HG03521 (cell line): Measurements from ENCODE around the gene ASPG.

Experiments
- ATAC-seq: cut with Tn5 transposase; IDR thresholded peaks from one replicate; pipeline ENCODE4 v1.9.1; 2021; ENCODE audit warnings: mild to moderate bottlenecking, moderate library complexity; ENCODE audit not compliant: unreplicated experiment

The ASPG gene

DNA sequence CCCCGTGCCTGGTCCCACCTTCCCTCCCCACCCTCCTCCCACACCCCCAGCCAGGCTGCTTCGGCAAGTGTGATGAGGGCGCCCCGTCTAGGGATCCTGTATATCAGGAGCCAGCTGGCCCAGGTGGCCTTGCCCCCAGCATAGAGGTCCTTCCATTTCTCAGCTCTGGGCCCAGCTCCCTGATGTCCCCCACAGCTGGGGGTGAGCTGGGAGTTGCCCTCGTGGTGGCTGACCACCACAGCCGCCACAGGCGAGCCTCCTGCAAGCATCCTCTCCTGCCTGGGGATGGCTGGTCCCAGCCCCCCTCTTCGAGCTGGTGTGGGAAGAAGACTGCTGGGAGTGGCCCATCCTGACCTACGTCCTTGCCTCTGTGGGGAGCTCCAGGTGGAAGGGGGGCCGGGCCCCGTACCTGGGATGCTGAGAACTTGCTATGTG, 7.4 kb downstream of the ASPG start:
- ATAC-seq: no peak

DNA sequence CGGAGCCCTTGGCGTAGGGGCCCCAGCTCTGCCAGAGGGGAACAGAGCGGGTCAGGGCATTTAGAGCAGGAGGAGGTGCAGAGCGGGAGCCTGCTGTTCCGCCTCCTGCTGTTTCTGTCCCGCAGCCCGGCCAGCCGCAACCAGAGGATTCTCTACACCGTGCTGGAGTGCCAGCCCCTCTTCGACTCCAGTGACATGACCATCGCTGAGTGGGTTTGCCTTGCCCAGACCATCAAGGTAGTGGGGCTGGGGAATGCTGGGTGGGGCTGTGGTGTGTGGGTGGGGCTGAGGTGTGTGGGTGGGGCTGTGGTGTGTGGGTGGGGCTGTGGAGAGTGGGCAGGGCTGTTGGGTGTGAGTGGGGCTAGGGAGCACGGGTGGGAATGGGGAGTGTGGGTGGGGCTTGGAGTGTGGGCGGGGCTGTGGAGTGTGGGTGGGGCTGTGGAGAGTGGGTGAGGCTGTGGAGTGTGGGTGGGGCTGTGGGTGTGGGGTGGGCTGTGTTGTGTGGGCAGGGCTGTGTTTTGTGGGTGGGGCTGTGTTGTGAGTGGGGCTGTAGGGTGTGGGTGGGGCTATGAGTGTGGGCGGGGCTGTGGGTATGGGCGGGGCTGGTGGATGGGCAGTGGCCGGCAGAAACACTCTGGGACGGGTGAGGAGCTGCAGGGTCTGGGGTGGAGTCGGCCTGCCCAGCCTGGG, 8.0 kb downstream of the ASPG start:
- no peak for ATAC-seq

DNA sequence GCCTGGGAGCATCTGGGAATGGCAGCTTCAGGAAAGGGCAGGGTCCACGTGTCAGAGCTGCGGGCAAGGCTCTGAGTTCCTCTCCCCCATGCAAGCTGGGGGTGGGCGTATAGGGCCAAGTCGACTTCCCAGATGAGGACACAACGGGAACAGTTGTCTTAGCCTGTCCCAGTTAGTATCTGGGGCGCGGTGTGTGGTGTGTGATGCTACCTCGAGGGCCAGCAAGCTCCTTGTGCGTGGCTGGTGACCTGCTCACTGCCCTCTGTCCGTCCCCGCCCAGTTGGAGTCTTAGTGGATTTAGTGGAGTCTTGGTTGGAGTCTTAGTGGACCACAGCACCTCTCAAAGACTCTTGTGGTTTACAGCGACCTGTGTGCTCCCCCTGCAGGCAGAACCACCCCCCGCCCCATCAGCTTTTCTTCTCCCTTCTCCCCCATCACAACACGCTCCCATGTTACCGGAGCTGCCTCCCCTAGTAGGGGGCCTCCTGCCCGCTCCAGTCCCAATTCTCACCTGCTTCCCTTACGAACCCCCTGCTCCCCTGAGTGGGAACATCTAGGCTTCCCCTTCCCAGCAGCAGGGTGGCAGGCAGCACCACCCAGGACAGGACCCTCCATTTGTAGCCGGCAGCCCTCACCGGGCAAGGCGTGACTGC, 8.7 kb downstream of the ASPG start:
- ATAC-seq: no peak

DNA sequence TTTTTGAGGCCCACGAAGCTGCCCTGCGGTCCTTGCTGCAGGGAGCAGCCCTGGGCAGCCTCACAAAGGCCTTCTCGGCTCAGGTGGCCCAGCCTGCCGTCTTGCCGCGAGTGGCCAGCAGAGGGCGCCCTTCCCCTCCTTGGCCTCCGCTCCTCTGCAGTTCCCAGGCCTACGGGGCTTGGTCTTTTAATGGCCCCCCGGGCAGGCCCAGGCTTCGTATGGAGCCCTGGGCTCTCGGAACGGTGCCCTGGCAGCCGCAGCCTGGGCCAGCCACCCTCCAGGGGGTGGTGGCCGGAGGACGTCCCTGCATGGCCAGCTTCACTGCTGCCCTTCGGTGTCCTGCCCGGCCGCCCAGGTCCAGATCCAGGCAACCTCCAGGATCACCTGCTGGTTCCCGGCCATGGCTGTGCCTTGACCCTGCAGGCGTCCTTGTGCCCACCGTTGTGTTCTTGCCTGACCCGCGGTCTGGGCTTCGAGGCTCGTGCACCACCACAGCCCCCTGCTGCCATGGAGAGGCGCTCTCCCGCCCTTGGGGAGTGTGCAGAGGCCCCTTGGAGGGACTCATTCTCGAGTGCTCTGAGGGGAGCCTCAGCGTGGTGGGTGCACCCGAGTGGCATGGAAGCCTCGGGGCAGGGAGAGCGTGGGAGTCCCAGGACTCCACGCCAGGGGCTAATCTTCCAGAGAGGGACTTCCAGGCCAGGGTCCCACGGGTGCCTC, 9.4 kb downstream of the ASPG start:
- ATAC-seq: no peak

DNA sequence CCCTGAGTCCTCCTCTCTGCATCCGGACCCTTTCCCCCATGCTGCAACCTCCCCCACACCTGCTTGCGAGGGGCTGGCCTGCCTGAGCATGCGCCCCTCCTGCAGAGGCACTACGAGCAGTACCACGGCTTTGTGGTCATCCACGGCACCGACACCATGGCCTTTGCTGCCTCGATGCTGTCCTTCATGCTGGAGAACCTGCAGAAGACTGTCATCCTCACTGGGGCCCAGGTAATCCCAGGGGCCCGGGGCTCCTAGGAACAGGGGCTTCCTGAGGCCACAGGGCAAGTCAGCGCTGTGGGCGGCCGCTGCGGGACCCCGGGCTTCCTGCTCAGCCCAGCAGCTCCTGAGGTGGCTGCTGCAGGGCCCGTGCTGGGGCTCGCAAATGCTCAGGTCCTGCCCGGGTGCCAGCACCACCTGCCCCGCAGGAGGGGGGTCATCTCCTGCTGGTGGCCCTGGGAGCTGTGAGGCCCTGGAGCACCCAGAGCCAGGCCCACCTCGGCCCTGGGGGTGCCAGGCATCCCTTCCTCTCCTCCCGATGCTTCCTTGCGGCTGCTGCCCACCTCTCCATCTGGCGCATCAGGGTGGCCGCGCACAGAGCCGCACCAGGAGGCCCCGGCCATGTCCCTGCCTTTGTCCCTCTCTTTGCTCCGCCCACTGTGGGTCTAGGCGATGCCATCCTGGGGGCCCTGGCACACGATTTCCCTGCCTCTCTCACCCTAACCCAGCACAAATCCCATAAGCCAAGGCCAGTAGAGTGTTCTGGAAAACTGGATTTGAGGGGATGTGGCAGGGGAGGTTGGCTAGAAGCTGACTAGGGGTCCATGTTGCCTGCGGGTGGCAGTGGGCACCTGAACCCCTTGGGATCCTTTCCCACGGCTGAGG, 10.2 kb downstream of the ASPG start:
- no peak for ATAC-seq

DNA sequence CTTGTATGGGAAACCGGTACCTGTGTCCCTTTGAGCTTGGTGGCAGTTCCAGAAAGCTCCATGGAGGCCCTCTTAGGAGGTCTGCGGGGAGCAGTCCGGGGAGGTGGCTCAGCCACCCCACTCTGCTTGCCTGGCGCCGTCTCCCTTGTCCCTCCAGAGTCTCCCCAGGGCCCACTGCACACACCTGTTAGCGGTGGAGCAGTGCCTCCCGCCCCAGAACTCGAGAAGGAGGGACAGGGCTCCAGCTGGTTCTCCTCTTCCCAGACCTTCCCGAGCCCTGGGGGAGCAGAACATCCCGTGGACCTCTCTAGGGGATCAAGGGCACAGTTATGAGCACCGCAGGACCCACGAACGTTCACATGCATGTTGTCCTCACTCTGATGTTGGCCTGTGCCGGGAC, 10.8 kb downstream of the ASPG start:
- ATAC-seq: no peak

DNA sequence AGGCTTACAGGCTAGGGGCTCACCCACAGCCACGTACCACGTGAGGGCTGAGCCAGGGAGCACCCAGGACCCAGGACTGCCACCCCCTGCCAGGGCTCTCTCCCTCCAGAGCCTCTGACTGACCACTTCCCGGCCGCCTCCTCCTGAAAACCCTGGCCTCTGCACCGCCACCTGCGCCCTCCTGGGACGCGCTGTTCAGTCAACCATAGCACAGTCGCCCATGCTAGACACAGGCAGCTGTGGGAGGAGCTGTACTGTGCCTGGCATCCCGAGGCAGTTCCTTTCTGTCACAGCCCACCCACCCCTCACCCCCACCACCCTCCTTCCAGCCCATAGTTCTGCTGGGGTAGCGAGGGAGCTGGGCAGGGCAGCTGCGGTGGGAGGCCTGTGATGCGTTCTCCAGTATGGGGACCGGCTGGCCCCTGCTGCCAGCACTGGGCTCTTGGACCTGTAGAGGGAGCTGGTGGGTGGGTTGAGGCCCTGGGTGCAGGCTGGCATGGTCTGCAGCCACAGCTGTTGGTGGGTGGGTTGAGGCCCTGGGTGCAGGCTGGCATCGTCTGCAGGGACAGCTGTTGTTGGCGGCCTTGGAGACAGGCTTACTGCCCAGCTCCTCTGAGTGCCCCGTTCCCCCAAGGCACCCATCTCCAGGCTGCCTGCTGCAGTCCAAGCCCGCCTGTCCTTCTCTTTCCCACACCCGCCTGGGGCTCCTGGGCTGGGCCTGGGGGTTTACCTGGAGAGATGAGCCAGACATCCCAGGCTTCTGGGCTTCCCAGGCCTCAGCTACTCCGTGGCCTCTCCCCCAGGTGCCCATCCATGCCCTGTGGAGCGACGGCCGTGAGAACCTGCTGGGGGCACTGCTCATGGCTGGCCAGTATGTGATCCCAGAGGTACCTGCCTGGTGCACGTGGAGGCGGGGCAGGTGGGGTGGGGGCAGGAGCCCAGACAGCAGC, 11.5 kb downstream of the ASPG start:
- no peak for ATAC-seq

DNA sequence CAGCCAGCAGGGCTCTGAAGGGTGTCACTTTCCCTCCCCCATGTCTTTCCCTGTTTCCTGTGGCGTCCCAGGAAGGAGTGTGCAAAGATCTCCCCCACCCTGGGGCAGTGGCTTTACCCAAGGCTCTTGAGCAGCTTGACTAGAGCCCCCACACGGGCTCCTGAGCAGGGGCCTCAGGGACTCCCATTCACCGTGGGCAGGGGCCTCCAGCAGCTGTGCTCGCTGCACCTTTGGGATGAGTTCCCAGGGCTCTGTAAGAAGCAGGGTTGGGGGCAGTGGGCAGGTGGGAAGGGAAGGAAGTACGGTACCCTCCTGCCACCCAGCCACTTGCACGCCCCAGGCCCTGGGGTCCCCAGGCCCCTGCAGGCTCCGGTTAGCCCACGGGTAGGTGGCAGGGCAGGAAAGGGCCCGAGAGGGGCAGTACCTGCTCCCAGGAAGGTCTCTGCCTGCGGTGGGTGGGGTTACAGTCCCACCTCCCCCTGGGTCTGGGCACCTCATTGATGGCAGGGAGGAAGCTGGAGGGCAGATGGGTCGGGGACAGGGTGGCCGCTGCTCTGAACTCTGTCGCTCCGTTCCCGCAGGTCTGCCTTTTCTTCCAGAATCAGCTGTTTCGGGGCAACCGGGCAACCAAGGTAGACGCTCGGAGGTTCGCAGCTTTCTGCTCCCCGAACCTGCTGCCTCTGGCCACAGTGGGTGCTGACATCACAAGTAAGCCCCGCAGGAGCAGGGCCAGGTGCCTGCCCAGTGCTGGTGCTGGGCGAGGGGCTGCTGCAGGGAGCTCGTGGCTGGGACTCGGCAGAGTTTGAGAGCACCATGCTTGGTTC, 13.0 kb downstream of the ASPG start:
- no peak for ATAC-seq

DNA sequence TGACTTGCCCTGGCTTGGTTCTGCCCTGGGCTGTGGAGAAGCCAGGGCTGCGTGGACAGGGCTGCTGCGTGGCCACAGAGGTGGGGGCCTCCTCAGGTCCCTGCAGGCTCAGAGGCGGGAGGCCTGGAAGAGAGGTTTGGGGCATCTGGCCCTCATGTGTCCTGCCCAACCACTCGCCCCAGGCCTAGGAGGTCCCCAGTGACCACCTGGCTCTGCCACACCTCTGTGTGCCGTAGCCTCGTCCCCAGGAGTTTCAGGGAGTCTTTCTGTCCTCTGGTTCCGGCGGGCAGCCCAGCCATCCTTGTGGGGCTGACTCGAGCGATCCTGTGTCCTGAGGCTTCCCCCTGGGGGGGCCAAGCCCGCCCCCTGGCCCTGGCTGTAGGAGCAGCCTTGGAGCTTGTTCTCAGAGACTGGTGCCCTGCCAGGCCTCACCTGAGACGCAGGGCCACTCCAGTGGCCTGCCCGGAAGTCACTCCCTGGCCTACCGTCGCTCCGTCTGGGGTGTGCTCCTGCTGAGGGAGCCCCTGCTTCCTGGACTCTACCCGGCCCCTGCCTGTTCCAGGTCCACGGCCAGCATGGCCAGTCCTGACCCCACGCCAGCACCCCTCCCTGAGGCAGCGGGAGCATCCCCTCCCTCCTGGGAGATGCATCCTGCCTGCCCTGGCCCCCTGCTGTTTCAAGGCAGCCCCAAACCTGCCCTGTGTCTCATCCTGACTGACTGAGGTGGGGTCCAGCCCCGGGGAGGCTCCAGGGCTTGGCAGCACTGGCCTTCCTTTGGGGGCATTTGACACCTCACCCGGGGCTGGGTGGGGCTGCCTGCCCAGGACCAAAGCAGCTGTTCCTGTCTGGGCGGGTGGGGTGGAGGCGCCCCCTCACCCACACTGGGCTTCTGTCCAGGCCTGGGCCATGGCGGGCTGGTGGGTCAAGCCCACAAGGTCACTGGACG, 13.9 kb downstream of the ASPG start:
- ATAC-seq: no peak

DNA sequence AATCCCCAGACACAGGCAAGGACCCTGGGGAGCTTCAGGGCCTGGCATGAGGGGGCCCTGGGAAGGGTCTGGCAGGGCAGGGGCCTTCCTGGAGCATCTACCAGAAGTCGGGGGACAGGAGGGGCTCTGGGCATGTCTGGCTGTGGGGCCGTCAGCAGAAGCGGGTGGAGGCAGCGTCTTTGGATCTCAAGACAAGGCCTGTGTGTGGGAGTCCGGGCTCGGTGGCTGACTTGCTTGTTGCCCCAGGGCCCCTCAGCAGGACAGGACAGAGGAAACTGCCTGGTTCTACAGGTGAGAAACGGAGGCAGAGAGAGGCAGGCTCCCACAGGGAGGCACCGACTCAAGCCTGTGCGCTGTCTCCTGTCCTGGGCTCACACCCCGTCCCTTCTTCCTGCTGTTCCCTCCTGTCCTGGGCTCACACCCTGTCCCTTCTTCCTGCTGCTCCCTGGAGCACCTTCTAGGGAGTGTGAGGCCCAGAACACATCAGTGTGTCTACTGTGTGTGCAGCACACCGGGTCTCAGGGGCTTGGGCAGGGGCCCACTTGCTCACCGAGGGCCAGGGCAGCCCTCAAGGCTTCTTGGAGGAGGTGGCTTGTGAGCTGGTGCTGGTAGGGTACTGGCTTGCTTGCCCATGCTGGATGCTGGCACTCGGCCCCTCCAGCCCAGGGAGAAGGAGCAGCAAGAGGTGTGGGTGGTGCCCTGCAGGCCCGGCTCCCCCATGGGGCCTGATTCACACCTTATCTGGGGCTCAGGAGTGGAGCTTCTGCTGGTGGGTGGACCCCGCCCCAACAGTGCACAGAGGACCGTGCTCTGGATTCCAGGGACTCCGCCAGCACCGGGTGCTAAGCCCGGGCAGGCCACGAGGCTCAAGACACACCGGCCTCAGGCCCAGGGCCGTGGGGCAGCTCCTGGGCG, 14.9 kb downstream of the ASPG start:
- ATAC-seq: no peak

DNA sequence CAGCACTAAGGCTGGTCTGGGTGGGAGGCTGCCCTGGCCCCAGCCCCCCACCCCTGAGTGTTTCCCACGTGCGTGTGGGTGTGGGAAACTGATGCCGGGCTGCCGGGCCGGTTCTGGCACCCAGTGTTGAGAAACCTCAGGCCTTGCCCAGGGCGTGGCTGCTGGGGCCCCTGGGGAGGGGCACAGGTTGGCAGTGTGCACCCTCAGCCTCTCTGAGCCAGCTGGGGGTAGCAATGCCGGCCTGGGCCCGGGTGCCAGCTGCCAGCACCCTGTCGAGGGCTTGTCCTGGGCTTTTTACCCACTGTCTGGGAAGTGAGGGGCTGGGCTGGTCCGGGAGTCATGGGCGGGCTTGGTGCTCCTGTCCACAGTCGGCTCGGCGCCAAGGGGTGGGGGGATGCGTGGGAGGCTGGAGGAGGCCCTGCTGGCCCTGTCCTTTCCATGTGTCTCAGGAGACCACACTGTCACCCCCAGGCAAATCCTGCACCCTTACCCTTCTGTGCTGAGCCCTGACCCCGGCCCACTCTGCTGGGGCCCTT, 15.7 kb downstream of the ASPG start:
- no peak for ATAC-seq

DNA sequence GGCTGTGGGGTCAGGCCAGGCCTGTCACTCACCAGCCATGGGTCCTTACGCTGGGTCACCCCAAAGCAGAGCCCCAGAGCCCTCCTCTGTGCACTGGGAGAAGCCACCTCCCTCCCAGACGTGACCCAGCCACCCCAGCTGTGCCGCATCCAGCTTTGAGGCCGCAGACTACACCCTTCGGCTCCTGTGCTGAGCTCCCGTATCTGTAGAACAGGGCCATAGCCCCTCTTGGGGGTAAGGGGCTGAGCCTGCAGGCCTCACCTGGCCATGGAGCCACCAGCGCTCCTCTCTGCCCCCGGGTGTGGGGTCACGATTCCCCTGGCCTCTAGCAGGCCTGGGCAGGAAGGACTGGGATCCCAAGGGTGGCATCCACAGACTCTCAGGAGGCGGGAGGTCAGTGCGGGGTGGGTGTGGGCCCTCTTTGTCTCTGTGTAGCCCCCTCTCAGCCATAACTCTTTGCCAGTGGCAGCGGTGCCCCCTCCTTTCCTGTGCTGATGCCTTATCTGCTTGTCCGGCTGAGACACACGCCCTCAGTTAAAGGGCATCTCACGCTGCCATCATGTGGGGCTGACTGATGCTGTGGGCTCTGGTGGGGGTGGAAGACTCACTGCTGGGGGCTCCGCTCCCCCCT, 16.3 kb downstream of the ASPG start:
- no peak for ATAC-seq

DNA sequence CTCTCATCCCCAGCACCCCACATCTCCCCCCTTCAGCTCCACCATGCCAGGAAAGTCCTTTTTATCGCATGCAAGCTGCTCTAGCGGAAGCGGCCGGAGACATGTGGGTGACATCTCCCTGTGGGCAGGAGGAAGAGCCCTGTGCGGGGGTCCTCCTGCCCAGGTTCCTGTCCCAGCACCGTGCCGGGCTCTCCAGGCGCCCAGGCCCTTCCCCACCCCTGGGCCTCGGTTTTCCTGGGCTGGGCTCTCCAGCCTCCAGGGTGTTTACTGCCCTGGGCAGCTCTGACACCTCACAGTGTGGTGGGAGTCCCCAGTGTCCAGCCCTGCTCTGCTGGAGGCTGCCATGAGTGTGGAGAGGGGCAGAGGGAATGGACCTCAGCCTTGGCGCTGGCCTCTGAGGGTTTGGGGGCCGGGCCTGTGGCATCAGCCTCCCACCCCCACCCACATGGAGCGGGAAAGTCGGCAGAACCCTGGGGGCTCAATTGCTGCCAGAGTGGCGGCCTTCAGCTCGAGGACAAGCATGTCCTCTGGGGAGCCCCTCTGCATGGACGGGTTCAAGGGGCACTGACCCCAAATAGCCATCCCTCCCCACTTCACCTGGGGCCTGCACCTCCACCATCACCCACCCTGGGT, 16.9 kb downstream of the ASPG start:
- ATAC-seq: no peak

DNA sequence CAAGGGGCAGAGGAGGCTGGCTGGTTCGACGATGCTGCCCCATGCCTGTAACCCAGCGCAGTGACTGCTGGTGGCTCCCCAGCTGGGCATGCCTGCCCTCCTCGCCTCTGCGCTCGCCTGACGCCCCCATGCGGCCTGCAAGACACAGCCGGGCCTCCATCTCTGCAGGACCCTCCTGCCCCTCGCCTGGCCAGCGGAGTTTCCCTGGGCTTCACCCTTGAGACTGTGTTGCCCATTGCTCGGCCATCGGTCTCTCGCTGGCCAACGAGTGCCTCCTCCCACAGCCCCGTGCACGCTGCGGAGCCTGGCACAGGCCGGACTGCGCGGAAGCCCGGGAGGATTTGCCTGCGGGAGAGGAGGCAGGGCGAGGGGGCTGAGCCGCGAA, 17.6 kb downstream of the ASPG start:
- no peak for ATAC-seq

DNA sequence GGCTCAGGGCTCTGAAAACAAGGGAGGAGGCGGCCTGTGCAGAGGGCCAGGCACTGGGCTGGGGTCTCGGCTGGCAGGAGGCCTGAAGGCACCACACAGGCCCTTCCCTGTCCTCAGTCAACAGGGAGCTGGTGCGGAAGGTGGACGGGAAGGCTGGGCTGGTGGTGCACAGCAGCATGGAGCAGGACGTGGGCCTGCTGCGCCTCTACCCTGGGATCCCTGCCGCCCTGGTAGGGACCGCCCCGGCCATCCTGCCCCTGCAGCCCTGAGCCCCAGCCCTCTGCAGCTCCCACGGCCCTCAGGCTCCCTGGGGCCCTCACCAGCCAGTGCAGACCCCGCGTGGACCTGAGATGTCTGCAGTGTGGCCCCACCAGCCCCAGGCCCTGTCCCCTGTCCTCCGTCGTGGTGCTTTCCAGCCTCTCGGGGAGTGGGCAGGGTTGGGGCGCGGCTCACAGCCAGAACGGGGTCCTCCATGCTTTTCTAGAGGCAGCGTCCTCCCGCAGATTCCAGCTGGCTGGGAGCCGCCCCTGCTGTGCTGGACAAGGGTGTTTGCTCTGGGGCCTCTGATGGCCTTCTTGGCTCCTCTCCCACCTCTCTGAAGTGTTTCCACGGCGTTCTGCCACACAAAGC, 18.1 kb downstream of the ASPG start:
- ATAC-seq: no peak
